Cardiac muscle cell (in vitro differentiated cells and primary cell): Measurements from ENCODE around the gene PPM1F. TPM values are rescaled to one million over a fixed set of nuclear protein-coding genes. Genes with fewer than 3 reads are reported as not detected.

Source experiments
- DNase-seq, 2 donors: peaks; one replicate each; pipeline versions ENCODE4 v3.0.0 to v3.0.0-alpha.2; 2010 to 2017; ENCODE audit warnings: low read depth in 1 of 2, low spot score in 1 of 2
- H3K27ac ChIP-seq: fragments of 200-600 bp; sonication (generic); 2 replicates; pipeline ENCODE4 v1.5.1; 2016
- H3K27me3 ChIP-seq: fragments of 200-600 bp; sonication (generic); 2 replicates; pipeline ENCODE4 v1.6.0; 2016; ENCODE audit warnings: control low read depth
- H3K36me3 ChIP-seq: fragments of 200-600 bp; sonication (generic); 2 replicates; pipeline ENCODE4 v1.5.1; 2016; ENCODE audit warnings: control low read depth
- H3K4me1 ChIP-seq: fragments of 200-600 bp; sonication (generic); 2 replicates; pipeline ENCODE4 v1.8.1; 2017; ENCODE audit warnings: low read depth, mild to moderate bottlenecking, mixed run types
- H3K4me3 ChIP-seq: fragments of 200-600 bp; sonication (generic); 2 replicates; pipeline ENCODE4 v1.5.1; 2016; ENCODE audit warnings: mild to moderate bottlenecking
- H3K9me3 ChIP-seq: fragments of 200-600 bp; sonication (generic); 2 replicates; pipeline ENCODE4 v1.5.1; 2017; ENCODE audit warnings: low read depth, mild to moderate bottlenecking, control low read depth
- CTCF ChIP-seq: IDR thresholded peaks from 2 replicates; pipeline ENCODE4 v1.5.1; 2012; ENCODE audit warnings: low read depth, mild to moderate bottlenecking, low read length
- polyA plus RNA-seq: library from polyadenylated mRNA; unstranded; fragments of >200 nt; fragmentation: Nextera tagmentation; extraction: Ambion mirVana; gene quantifications from 2 replicates; pipeline ENCODE4 v1.2.1, GENCODE V29; 2016
- total RNA-seq: library from RNA; depleted of rRNA; stranded (reverse); fragments of >200 nt; gene quantifications from 2 replicates; pipeline ENCODE4 v1.2.3, GENCODE V29; 2016

Gene PPM1F
- total and polyA plus RNA-seq, 2 experiments from 2014 or later: 24.4 to 49.8 TPM

- Histone ChIP-seq H3K4me3 (no peak overlapping the region), H3K27me3 (no peaks in the 10 kb centered on the region), H3K36me3 (peaks cover 2% of the 10 kb centered on the region), H3K9me3 (no peaks in the 10 kb centered on the region), H3K4me1 (peaks cover 12% of the 10 kb centered on the region), H3K27ac (no peak overlapping the region)
- no peak for DNase-seq
- TF ChIP-seq CTCF: no peak
Measured at GRCh38 chr22:21945453-21946261, 7.0 kb downstream of the PPM1F start.

GRCh38 chr22:21944871-21945270 is 7.8 kb downstream of the PPM1F start:
- no peak overlapping the region for H3K4me3 ChIP-seq
- no peak for TF ChIP-seq CTCF
- peaks cover 12% of the 10 kb centered on the region for H3K4me1 ChIP-seq
- H3K36me3 ChIP-seq: peaks cover 2% of the 10 kb centered on the region
- no peak overlapping the region for H3K27ac ChIP-seq
- no peaks in the 10 kb centered on the region for H3K9me3 ChIP-seq
- H3K27me3 ChIP-seq: no peaks in the 10 kb centered on the region
- no peak for DNase-seq

- TF ChIP-seq CTCF: no peak
- H3K27ac ChIP-seq: no peak overlapping the region
- H3K27me3 ChIP-seq: no peaks in the 10 kb centered on the region
- no peak overlapping the region for H3K4me3 ChIP-seq
- no peaks in the 10 kb centered on the region for H3K9me3 ChIP-seq
- peaks cover 2% of the 10 kb centered on the region for H3K36me3 ChIP-seq
- DNase-seq: no peak
- H3K4me1 ChIP-seq: peaks cover 12% of the 10 kb centered on the region
Measured at GRCh38 chr22:21943571-21944448, 8.8 kb downstream of the PPM1F start.

GRCh38 chr22:21942407-21943343 is 10.0 kb downstream of the PPM1F start:
- Histone ChIP-seq H3K27me3 (no peaks in the 10 kb centered on the region), H3K4me1 (peaks cover 7% of the 10 kb centered on the region), H3K36me3 (peaks cover 2% of the 10 kb centered on the region), H3K27ac (no peak overlapping the region), H3K9me3 (no peaks in the 10 kb centered on the region), H3K4me3 (no peak overlapping the region)
- DNase-seq: peak in 1 of 2 donors; percentile 83
- TF ChIP-seq CTCF: no peak

GRCh38 chr22:21941921-21942320 is 10.7 kb downstream of the PPM1F start:
- no peaks in the 10 kb centered on the region for H3K4me1 ChIP-seq
- no peak for DNase-seq
- no peak overlapping the region for H3K4me3 ChIP-seq
- no peaks in the 10 kb centered on the region for H3K27me3 ChIP-seq
- TF ChIP-seq CTCF: no peak
- no peaks in the 10 kb centered on the region for H3K9me3 ChIP-seq
- peaks cover 2% of the 10 kb centered on the region for H3K36me3 ChIP-seq
- no peak overlapping the region for H3K27ac ChIP-seq
